GM12878 (cell line): Measurements from ENCODE around the gene FMN2. TPM values are rescaled to one million over a fixed set of nuclear protein-coding genes. Genes with fewer than 3 reads are reported as not detected.

ENCODE experiments used
- ATAC-seq: fragments of 200-7000 bp; cut with Tn5 transposase; 3 replicates; pipeline ENCODE4 v1.9.1; 2020; ENCODE audit warnings: mild to moderate bottlenecking, moderate library complexity
- BruUV-seq: library from RNA; stranded (reverse); fragments of 400-500 nt; replicated peaks from 2 replicates; lab custom pipeline; 2021; lab: Mats Ljungman, UMichigan
- CTCF ChIA-PET: fragments of 300-600 bp; sonication (Branson Sonifier 250); formaldehyde crosslinking; extraction: SDS; loops from one replicate; lab custom pipeline; 2021; ENCODE audit warnings: inconsistent platforms; lab: Yijun Ruan, JAX
- POLR2A ChIA-PET: fragments of 350-600 bp; formaldehyde crosslinking; extraction: SDS; loops from one replicate; lab custom pipeline; 2021; ENCODE audit warnings: inconsistent platforms; lab: Charles Lee
- RAD21 ChIA-PET: fragments of 300-600 bp; sonication (Branson Sonifier 250); formaldehyde crosslinking; loops from one replicate; lab custom pipeline; 2023; ENCODE audit warnings: antibody characterized with exemption; ENCODE audit not compliant: unreplicated experiment; lab: Charles Lee
- SMC1A ChIA-PET: fragments of 300-600 bp; sonication (Branson Sonifier 250); formaldehyde crosslinking; loops from one replicate; lab custom pipeline; 2023; ENCODE audit not compliant: unreplicated experiment, uncharacterized antibody; lab: Charles Lee
- DNase-seq: peaks from one replicate; pipeline ENCODE4 v3.0.0-alpha.2; 2011; ENCODE audit warnings: low read depth, low spot score
- FAIRE-seq: peaks from 3 replicates; lab custom pipeline; 2011; peaks lifted over from hg19 to GRCh38; lab: Jason Lieb, UNC
- H2AFZ ChIP-seq: 2 replicates; pipeline ENCODE4 v1.6.0; 2011; ENCODE audit warnings: low read depth, low read length, control low read depth; ENCODE audit not compliant: control insufficient read depth
- H3K27ac ChIP-seq: 2 replicates; pipeline ENCODE4 v1.5.1; 2011; ENCODE audit warnings: control low read depth; ENCODE audit not compliant: control insufficient read depth, insufficient read depth
- H3K27me3 ChIP-seq, 2 experiments: replicated peaks in 1 of 2; 2 replicates each; pipeline versions ENCODE4 v1.6.0 to v1.6.1; 2011; ENCODE audit warnings: low read length in 1 of 2; ENCODE audit not compliant: control insufficient read depth in 2 of 2, insufficient read depth in 2 of 2
- H3K36me3 ChIP-seq, 2 experiments: 2 replicates each; pipeline ENCODE4 v1.5.1; 2011; ENCODE audit warnings: low read length in 1 of 2; ENCODE audit not compliant: control insufficient read depth in 2 of 2, insufficient read depth in 2 of 2
- H3K4me1 ChIP-seq: 2 replicates; pipeline ENCODE4 v1.6.1; 2011; ENCODE audit warnings: mild to moderate bottlenecking, low read length, moderate library complexity, mixed read lengths; ENCODE audit not compliant: control insufficient read depth, insufficient read depth
- H3K4me2 ChIP-seq: 2 replicates; pipeline ENCODE4 v1.6.0; 2011; ENCODE audit warnings: control low read depth; ENCODE audit not compliant: control insufficient read depth, insufficient read depth
- H3K4me3 ChIP-seq: fragments of 200-600 bp; sonication (generic); 2 replicates; pipeline ENCODE4 v1.5.1; 2016
- H3K79me2 ChIP-seq: 2 replicates; pipeline ENCODE4 v1.6.0; 2011; ENCODE audit warnings: low read length; ENCODE audit not compliant: control insufficient read depth, insufficient read depth
- H3K9ac ChIP-seq: 2 replicates; pipeline ENCODE4 v1.8.0; 2011; ENCODE audit warnings: low read length, control low read depth, mixed read lengths; ENCODE audit not compliant: control insufficient read depth, insufficient read depth
- H3K9me3 ChIP-seq: replicated peaks from 3 replicates; pipeline ENCODE4 v1.5.1; 2011; ENCODE audit warnings: mild to moderate bottlenecking, low read length; ENCODE audit not compliant: control insufficient read depth, insufficient read depth
- H4K20me1 ChIP-seq: 2 replicates; pipeline ENCODE4 v1.6.0; 2011; ENCODE audit not compliant: control insufficient read depth, insufficient read depth
- BMI1 ChIP-seq: fragments of 450-650 bp; IDR thresholded peaks from 2 replicates; pipeline ENCODE4 v1.6.1; 2016; ENCODE audit warnings: mild to moderate bottlenecking, moderate library complexity, borderline replicate concordance
- CBFB ChIP-seq: IDR thresholded peaks from 2 replicates; pipeline ENCODE4 v1.6.1; 2016; ENCODE audit warnings: antibody characterized with exemption, low read depth
- CBX3 ChIP-seq: fragments of 200-600 bp; sonication (generic); IDR thresholded peaks from 2 replicates; pipeline ENCODE4 v1.6.1; 2016; ENCODE audit warnings: low read depth, borderline replicate concordance
- ETV6 ChIP-seq, 2 experiments: fragments of 450-650 bp in 1 of 2; IDR thresholded peaks in 1 of 2; conservative IDR thresholded peaks in 1 of 2; 2 replicates each; pipeline ENCODE4 v1.6.1; 2014; ENCODE audit warnings: antibody characterized with exemption in 1 of 2, borderline replicate concordance in 1 of 2, low read depth in 1 of 2, mild to moderate bottlenecking in 1 of 2, moderate library complexity in 1 of 2
- JUND ChIP-seq: IDR thresholded peaks from 2 replicates; pipeline ENCODE4 v1.6.1; 2012; ENCODE audit warnings: low read depth, mild to moderate bottlenecking, low read length, improper control_type of control experiment, moderate library complexity
- MEF2B ChIP-seq: fragments of 450-650 bp; IDR thresholded peaks from 2 replicates; pipeline ENCODE4 v1.6.1; 2018; ENCODE audit warnings: mild to moderate bottlenecking, moderate library complexity; ENCODE audit not compliant: partially characterized antibody, poor library complexity, severe bottlenecking
- NFYB ChIP-seq: IDR thresholded peaks from 2 replicates; pipeline ENCODE4 v1.6.1; 2011; ENCODE audit warnings: low read depth, mild to moderate bottlenecking, low read length, improper control_type of control experiment, moderate library complexity; ENCODE audit not compliant: insufficient read depth
- NR2C1 ChIP-seq: fragments of 450-650 bp; IDR thresholded peaks from 2 replicates; pipeline ENCODE4 v1.6.1; 2017; ENCODE audit warnings: antibody characterized with exemption, mild to moderate bottlenecking, moderate library complexity
- PML ChIP-seq: IDR thresholded peaks from 2 replicates; pipeline ENCODE4 v1.6.1; 2012; ENCODE audit warnings: low read length, inconsistent platforms
- SIX5 ChIP-seq: IDR thresholded peaks from 2 replicates; pipeline ENCODE4 v1.6.1; 2011; ENCODE audit warnings: mild to moderate bottlenecking, low read depth, low read length, moderate library complexity; ENCODE audit not compliant: severe bottlenecking
- SUZ12 ChIP-seq: fragments of 200-600 bp; sonication (generic); IDR thresholded peaks from one replicate; pipeline ENCODE4 v1.6.1; 2018; ENCODE audit warnings: antibody characterized with exemption, mild to moderate bottlenecking; ENCODE audit not compliant: unreplicated experiment
- WGBS: methylation state at CpG from one replicate; pipeline ENCODE4 v1.1.6; 2016; ENCODE audit warnings: low lambda C conversion rate; ENCODE audit not compliant: insufficient replicate concordance, insufficient coverage; ENCODE audit errors: missing lambda C conversion rate; 5-methylcytosine and 5-hydroxymethylcytosine counted together
- in situ Hi-C: fragments of 300-500 bp; cut with MboI; formaldehyde crosslinking; loops from 9 replicates; pipeline ENCODE4 v1.14.3; 2018; ENCODE audit warnings: mixed read lengths
- intact Hi-C: fragments of 100-400 bp; cut with micrococcal nuclease; formaldehyde crosslinking; loops from one replicate; pipeline ENCODE4 v1.14.2; 2022; ENCODE audit not compliant: unreplicated experiment
- polyA plus RNA-seq, 11 experiments: library from polyadenylated mRNA; depleted of rRNA in 4 of 11; unstranded in 6 of 11; stranded (reverse) in 5 of 11; fragments of >200 nt; fragmentation: Nextera tagmentation in 4 of 11; fragmentation: Illumina TruSeq in 1 of 11; extraction: Ambion mirVana in 4 of 11; extraction: Trizol in 1 of 11; gene quantifications; 1 replicate in 1 of 11; 2 replicates in 10 of 11; pipeline versions ENCODE4 v1.2.1 to v1.2.3, GENCODE V29; 2011 to 2016; ENCODE audit warnings: inconsistent platforms in 2 of 11, missing spikeins in 2 of 11, low read depth in 1 of 11
- total RNA-seq, 4 experiments: library from RNA; depleted of rRNA in 3 of 4; stranded (reverse); fragments of >200 nt in 3 of 4; fragmentation: Illumina TruSeq in 1 of 4; extraction: Trizol in 1 of 4; gene quantifications; 2 replicates each; pipeline versions ENCODE4 v1.2.1 to v1.2.3, GENCODE V29; 2013 to 2021
- TF ChIP-seq, protein P1 (sequence below): fragments of 450-650 bp; formaldehyde crosslinking; IDR thresholded peaks from 2 replicates; pipeline ENCODE4 v1.5.0; 2022; ENCODE audit warnings: mild to moderate bottlenecking, missing genetic modification characterization
- TF ChIP-seq, protein P2 (sequence below): IDR thresholded peaks from 2 replicates; pipeline ENCODE4 v1.6.1; 2012; ENCODE audit warnings: low read length, inconsistent platforms

Gene FMN2
- total and polyA plus RNA-seq, 10 of the 15 experiments (the other 5 are each of a cell fraction or from before 2014, with no cell fraction given), result 0.60 TPM; not detected in 9

DNA sequence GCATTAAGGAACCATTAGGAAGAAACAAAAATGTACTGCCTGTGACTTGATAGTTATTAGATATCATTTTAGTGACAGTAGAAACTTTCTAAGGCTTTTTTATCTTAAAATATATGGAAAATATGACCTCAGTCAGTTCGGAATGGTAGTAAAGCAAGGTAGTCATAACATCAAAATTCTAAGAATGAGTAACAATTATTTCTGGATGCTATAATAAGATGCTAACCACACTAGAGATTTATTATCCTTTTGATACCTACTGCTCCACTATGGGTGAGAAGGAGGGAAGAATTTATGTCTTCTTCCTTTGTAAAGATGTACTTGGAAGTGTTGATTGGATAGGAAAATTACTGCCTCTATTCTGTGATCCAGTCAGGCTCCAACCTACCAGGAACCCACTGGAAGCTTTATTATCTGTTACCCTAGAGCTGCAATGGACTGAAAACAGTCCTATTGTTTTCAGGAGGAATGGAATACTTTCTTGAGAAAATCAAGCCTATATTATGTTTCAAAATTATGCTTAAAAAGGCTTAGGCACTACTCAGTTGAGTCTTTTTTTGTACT lies 8.8 kb downstream of the FMN2 start:
- RAD21 ChIA-PET, result no interaction called here
- WGBS, result 0% methylated on average over 1 of the region's 1 CpG
- no TSS peak for BruUV-seq
- Histone ChIP-seq H3K9ac (no peak overlapping the region), H3K27ac (no peak overlapping the region), H3K4me1 (no peaks in the 10 kb centered on the region), H3K79me2 (no peaks in the 10 kb centered on the region), H3K4me3 (no peak overlapping the region), H3K4me2 (no peak overlapping the region), H2AFZ (no peak overlapping the region), H3K27me3 (no peaks in the 10 kb centered on the region), H4K20me1 (no peaks in the 10 kb centered on the region), H3K36me3 (no peaks in the 10 kb centered on the region), H3K9me3 (no peaks in the 10 kb centered on the region)
- TF ChIP-seq CBX3, result no peak
- no peak for TF ChIP-seq JUND
- no peak for TF ChIP-seq SUZ12
- TF ChIP-seq, protein P1, sequence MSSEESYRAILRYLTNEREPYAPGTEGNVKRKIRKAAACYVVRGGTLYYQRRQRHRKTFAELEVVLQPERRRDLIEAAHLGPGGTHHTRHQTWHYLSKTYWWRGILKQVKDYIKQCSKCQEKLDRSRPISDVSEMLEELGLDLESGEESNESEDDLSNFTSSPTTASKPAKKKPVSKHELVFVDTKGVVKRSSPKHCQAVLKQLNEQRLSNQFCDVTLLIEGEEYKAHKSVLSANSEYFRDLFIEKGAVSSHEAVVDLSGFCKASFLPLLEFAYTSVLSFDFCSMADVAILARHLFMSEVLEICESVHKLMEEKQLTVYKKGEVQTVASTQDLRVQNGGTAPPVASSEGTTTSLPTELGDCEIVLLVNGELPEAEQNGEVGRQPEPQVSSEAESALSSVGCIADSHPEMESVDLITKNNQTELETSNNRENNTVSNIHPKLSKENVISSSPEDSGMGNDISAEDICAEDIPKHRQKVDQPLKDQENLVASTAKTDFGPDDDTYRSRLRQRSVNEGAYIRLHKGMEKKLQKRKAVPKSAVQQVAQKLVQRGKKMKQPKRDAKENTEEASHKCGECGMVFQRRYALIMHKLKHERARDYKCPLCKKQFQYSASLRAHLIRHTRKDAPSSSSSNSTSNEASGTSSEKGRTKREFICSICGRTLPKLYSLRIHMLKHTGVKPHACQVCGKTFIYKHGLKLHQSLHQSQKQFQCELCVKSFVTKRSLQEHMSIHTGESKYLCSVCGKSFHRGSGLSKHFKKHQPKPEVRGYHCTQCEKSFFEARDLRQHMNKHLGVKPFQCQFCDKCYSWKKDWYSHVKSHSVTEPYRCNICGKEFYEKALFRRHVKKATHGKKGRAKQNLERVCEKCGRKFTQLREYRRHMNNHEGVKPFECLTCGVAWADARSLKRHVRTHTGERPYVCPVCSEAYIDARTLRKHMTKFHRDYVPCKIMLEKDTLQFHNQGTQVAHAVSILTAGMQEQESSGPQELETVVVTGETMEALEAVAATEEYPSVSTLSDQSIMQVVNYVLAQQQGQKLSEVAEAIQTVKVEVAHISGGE (CRISPR knock-in tag), result no peak
- no peak for TF ChIP-seq NR2C1
- TF ChIP-seq, protein P2, sequence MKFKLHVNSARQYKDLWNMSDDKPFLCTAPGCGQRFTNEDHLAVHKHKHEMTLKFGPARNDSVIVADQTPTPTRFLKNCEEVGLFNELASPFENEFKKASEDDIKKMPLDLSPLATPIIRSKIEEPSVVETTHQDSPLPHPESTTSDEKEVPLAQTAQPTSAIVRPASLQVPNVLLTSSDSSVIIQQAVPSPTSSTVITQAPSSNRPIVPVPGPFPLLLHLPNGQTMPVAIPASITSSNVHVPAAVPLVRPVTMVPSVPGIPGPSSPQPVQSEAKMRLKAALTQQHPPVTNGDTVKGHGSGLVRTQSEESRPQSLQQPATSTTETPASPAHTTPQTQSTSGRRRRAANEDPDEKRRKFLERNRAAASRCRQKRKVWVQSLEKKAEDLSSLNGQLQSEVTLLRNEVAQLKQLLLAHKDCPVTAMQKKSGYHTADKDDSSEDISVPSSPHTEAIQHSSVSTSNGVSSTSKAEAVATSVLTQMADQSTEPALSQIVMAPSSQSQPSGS, result no peak
- TF ChIP-seq SIX5, result no peak
- TF ChIP-seq PML, result no peak
- TF ChIP-seq MEF2B, result no peak
- no peak for TF ChIP-seq NFYB
- TF ChIP-seq BMI1, result no peak
- no peak for TF ChIP-seq ETV6 (conservative IDR thresholded peaks at IDR 0.05 in 1 of 2, IDR thresholded peaks at IDR 0.05 in 1 of 2; ENCODE audit: borderline replicate concordance in 1 of 2, low read depth in 1 of 2)
- TF ChIP-seq CBFB, result no peak
- intact Hi-C loops, result no loop called here
- in situ Hi-C loops, result no loop called here
- SMC1A ChIA-PET, result no interaction called here
- DNase-seq (no peak), ATAC-seq (no peak), FAIRE-seq (no peak)
- POLR2A ChIA-PET, result no interaction called here
- CTCF ChIA-PET, result no interaction called here
